HFFc6 (cell line): ENCODE measurements around the gene SVBP. TPM values are rescaled to one million over a fixed set of nuclear protein-coding genes. Genes with fewer than 3 reads are reported as not detected.

Source experiments
- DNase-seq: peaks from one replicate; pipeline ENCODE4 v3.0.0-alpha.2; 2018
- H3K27ac Mint-ChIP-seq: 2 replicates; pipeline ENCODE4 v1.8.0; 2020; ENCODE audit warnings: mild to moderate bottlenecking, mixed read lengths
- H3K27me3 Mint-ChIP-seq: 2 replicates; pipeline ENCODE4 v1.8.0; 2021; ENCODE audit warnings: mild to moderate bottlenecking, moderate library complexity, mixed read lengths; ENCODE audit not compliant: insufficient read depth
- H3K36me3 Mint-ChIP-seq: 2 replicates; pipeline ENCODE4 v1.8.0; 2021; ENCODE audit warnings: low read depth, mixed read lengths
- H3K4me1 Mint-ChIP-seq: 2 replicates; pipeline ENCODE4 v1.8.0; 2020; ENCODE audit warnings: low read depth, mixed read lengths
- H3K4me3 Mint-ChIP-seq: 2 replicates; pipeline ENCODE4 v1.8.0; 2020; ENCODE audit warnings: mild to moderate bottlenecking, moderate library complexity, mixed read lengths
- H3K9me3 Mint-ChIP-seq: 2 replicates; pipeline ENCODE4 v1.8.0; 2020; ENCODE audit warnings: mild to moderate bottlenecking, mixed read lengths
- CTCF ChIP-seq: fragments of 200-600 bp; sonication (generic); IDR thresholded peaks from 2 replicates; pipeline ENCODE4 v1.5.0; 2021; ENCODE audit warnings: antibody characterized with exemption, mild to moderate bottlenecking
- total RNA-seq, 6 experiments: library from RNA; stranded (reverse); fragmentation: NEBNext Ultra II Directional; extraction: Animal tissue kit (Norgen Biotek cat#: 25700); gene quantifications; 2 replicates in 1 of 6; 3 replicates in 5 of 6; pipeline ENCODE4 v1.2.3, GENCODE V29; 2021

The SVBP gene
- total RNA-seq, 6 experiments from 2014 or later: 9.6 to 17.8 (median 14.7) TPM

GRCh38 chr1:42766741-42767509 lies 50.3 kb downstream of the SVBP start, which contains the start of the genes C1orf50 and P3H1:
Gene C1orf50, plus strand, starts transcription at chr1:42767249. Its CDS starts 63 bp downstream, at chr1:42767312.
Gene P3H1, minus strand, starts transcription at chr1:42767028. Its CDS starts 57 bp downstream, at chr1:42766971.
- peak; percentile 99 for DNase-seq
- Mint-ChIP-seq H3K36me3 (peaks cover 11% of the 10 kb centered on the region), H3K9me3 (no peaks in the 10 kb centered on the region)

GRCh38 chr1:42765832-42766740 lies 51.1 kb downstream of the SVBP start:
- TF ChIP-seq CTCF: peak; percentile 70
- peaks cover 11% of the 10 kb centered on the region for H3K36me3 Mint-ChIP-seq
- H3K4me1 Mint-ChIP-seq: peaks cover 17% of the 10 kb centered on the region
- H3K27ac Mint-ChIP-seq: no peak overlapping the region
- peak; percentile 77 for DNase-seq
- no peaks in the 10 kb centered on the region for H3K27me3 Mint-ChIP-seq
- no peaks in the 10 kb centered on the region for H3K9me3 Mint-ChIP-seq
- no peak overlapping the region for H3K4me3 Mint-ChIP-seq

More at GRCh38 chr1:42766741-42767509, 50.3 kb downstream of the SVBP start, which contains the start of the genes C1orf50 and P3H1:
- H3K27me3 Mint-ChIP-seq: no peaks in the 10 kb centered on the region
- TF ChIP-seq CTCF: peak; percentile 21; the same call in 1 of the 2 replicates
- peaks cover 17% of the 10 kb centered on the region for H3K4me1 Mint-ChIP-seq
- H3K27ac Mint-ChIP-seq: peak within 1 kb of the TSS; percentile 80
- H3K4me3 Mint-ChIP-seq: no peak within 1 kb of the TSS; the same call in 1 of the 2 replicates

GRCh38 chr1:42765269-42765668 lies 51.9 kb downstream of the SVBP start:
- no peak for TF ChIP-seq CTCF
- no peaks in the 10 kb centered on the region for H3K27me3 Mint-ChIP-seq
- H3K27ac Mint-ChIP-seq: no peak overlapping the region
- H3K4me1 Mint-ChIP-seq: peaks cover 11% of the 10 kb centered on the region
- H3K4me3 Mint-ChIP-seq: no peak overlapping the region
- DNase-seq: no peak
- peaks cover 5% of the 10 kb centered on the region; the same call in 1 of the 2 replicates for H3K36me3 Mint-ChIP-seq
- H3K9me3 Mint-ChIP-seq: no peaks in the 10 kb centered on the region

- Mint-ChIP-seq H3K36me3 (peaks cover under 1% of the 10 kb centered on the region; the same call in 1 of the 2 replicates), H3K4me1 (peaks cover under 1% of the 10 kb centered on the region), H3K4me3 (no peak overlapping the region), H3K9me3 (no peaks in the 10 kb centered on the region), H3K27ac (no peak overlapping the region), H3K27me3 (no peaks in the 10 kb centered on the region)
- no peak for TF ChIP-seq CTCF
- DNase-seq: no peak
Measured at GRCh38 chr1:42762269-42762668, 54.9 kb downstream of the SVBP start.

GRCh38 chr1:42761567-42761966 lies 55.6 kb downstream of the SVBP start:
- DNase-seq: no peak
- peaks cover 6% of the 10 kb centered on the region for H3K4me1 Mint-ChIP-seq
- H3K36me3 Mint-ChIP-seq: peaks cover 7% of the 10 kb centered on the region
- H3K9me3 Mint-ChIP-seq: no peaks in the 10 kb centered on the region
- TF ChIP-seq CTCF: no peak
- no peaks in the 10 kb centered on the region for H3K27me3 Mint-ChIP-seq
- no peak overlapping the region for H3K27ac Mint-ChIP-seq
- no peak overlapping the region for H3K4me3 Mint-ChIP-seq
